Measurements from ENCODE around the gene NOVA2. TPM values are rescaled to one million over a fixed set of nuclear protein-coding genes. Genes with fewer than 3 reads are reported as not detected.

Gene NOVA2
- under 1 TPM in 1 of 5 donors, not detected in 4; 0.03 TPM for total RNA-seq
- not detected for total RNA-seq (2013)
- 0 to 0.06 (median 0) reads per million in 29 experiments for total RNA-seq

DNA sequence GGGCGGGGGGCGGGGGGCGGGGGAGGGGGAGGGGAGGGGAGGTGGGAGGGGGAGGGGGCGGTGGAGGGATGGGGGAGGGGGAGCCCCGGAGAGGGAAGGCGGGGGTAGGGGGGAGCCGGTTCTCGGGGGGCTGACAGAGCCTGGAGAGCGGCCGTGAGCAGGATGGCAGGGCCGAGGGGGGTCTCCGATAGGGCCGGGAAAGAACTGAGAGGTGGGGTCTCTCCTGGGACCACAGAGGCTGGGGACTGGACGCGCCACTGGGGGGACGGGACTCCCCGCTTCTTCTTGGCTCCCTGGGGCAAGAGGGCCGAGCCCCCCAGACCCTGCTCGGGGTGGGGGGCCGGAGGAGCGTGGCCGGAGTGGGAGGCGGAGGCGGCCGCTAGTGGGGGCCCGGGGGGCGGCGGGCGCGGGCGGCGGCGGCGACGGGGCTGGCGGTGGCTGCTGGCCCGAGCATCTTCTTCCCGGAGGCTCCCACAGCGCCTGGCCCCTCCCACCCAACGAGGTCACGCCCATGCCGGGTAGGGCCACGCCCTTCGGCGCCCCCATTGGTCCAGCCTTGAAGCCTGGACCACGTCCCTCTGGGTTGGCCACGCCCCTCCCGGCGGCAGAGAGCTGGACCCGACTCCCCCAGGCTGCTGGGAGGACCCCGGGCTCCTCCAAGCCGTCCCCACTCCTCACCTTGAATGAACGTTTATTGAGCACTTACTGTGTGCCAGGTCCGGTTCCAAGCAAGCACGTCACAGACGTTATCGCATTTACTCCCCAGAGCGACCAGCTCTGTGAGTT lies at the start of gene NOVA2:
NOVA2 (minus strand) TSS at position 313 of the 786 bp plus-strand sequence. CDS start 514 bp downstream, outside the sequence.
- POLR2A ChIA-PET = no interaction called here

DNA sequence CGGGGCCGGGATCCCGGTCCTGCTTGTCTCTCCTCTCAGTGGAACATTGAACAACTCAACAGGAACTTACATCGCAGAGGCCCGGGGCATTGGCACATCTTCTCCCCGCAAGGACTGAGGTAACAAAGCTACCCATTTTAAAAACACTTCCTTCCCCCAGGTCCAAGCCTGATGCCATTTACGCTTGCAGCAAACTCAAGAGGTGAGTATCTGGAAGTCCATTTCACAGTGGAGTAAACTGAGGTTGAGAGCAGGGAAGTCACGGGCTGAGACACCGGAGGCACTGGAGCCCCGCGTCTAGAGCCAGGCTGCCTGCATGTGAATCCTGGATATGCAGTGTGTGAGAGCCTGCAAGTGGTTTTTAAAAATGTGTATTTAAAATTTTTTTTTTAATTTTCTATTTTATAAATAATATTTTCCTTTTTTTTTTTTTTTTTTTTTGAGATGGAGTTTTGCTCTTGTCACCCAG lies 49.7 kb upstream of the NOVA2 start:
- no peak overlapping the region for H3K27ac ChIP-seq (ENCODE audit: low read length)
- H3K4me1 Mint-ChIP-seq = peaks cover 13 to 21% (median 18%) of the 10 kb centered on the region in 3 donors
- H3K9me3 ChIP-seq = no peaks in the 10 kb centered on the region
- H3K4me1 ChIP-seq (ENCODE audit: control insufficient read depth in 1 of 2, extremely low read depth in 1 of 2, insufficient read depth in 2 of 2, low read length in 2 of 2) = peaks cover 0 to 11% of the 10 kb centered on the region in 2 experiments
- POLR2A ChIA-PET = no interaction called here
- DNase-seq (peak in 1 of 35 experiments; percentile 4), ATAC-seq (replicated peaks in 1 of 4) (no peak)
- CTCF ChIA-PET = no interaction called here
- peaks cover 0 to 6% (median 4%) of the 10 kb centered on the region in 3 donors for H3K9me3 Mint-ChIP-seq
- peaks cover 2 to 38% of the 10 kb centered on the region in 2 experiments for H3K27me3 ChIP-seq (replicated peaks in 1 of 2; ENCODE audit: control insufficient read depth in 2 of 2, extremely low read depth in 1 of 2, insufficient read depth in 2 of 2, low read length in 1 of 2)
- H3K4me3 ChIP-seq (ENCODE audit: control insufficient read depth in 1 of 2, extremely low read depth in 1 of 2, low read length in 1 of 2) = no peak overlapping the region
- peaks cover 22 to 28% of the 10 kb centered on the region in 2 donors for H3K27me3 Mint-ChIP-seq
- no peak overlapping the region for H3K27ac Mint-ChIP-seq
- H3K36me3 Mint-ChIP-seq = no peaks in the 10 kb centered on the region
- WGBS (ENCODE audit: insufficient coverage) = 20% methylated on average over 5 of the region's 11 CpGs
- no peak overlapping the region for H3K4me3 Mint-ChIP-seq
- H3K36me3 ChIP-seq (ENCODE audit: control insufficient read depth in 2 of 2, extremely low read depth in 1 of 2, insufficient read depth in 1 of 2, low read length in 1 of 2) = no peaks in the 10 kb centered on the region

More for the DNA sequence above, at the start of gene NOVA2:
- Histone ChIP-seq H3K4me3 (ENCODE audit: control insufficient read depth in 1 of 2, extremely low read depth in 1 of 2, low read length in 1 of 2) (no peak within 1 kb of the TSS), H3K27me3 (replicated peaks in 1 of 2; ENCODE audit: control insufficient read depth in 2 of 2, extremely low read depth in 1 of 2, insufficient read depth in 2 of 2, low read length in 1 of 2) (peaks cover 23 to 82% of the 10 kb centered on the region in 2 experiments), H3K9me3 (no peaks in the 10 kb centered on the region), H3K36me3 (ENCODE audit: control insufficient read depth in 2 of 2, extremely low read depth in 1 of 2, insufficient read depth in 1 of 2, low read length in 1 of 2) (no peaks in the 10 kb centered on the region), H3K27ac (ENCODE audit: low read length) (no peak within 1 kb of the TSS), H3K4me1 (ENCODE audit: control insufficient read depth in 1 of 2, extremely low read depth in 1 of 2, insufficient read depth in 2 of 2, low read length in 2 of 2) (peaks cover 2 to 28% of the 10 kb centered on the region in 2 experiments)
- peaks cover 66 to 79% of the 10 kb centered on the region in 2 donors for H3K27me3 Mint-ChIP-seq
- peak within 1 kb of the TSS in 1 of 2 donors; percentile 36 for H3K27ac Mint-ChIP-seq
- H3K36me3 Mint-ChIP-seq = no peaks in the 10 kb centered on the region
- ATAC-seq (replicated peaks in 1 of 4) (no peak), DNase-seq (peak in 2 of 35 experiments; percentile 25 to 30)
- no peaks in the 10 kb centered on the region for H3K9me3 Mint-ChIP-seq
- H3K4me1 Mint-ChIP-seq = peaks cover 20 to 21% (median 21%) of the 10 kb centered on the region in 3 donors
- H3K4me3 Mint-ChIP-seq = peak within 1 kb of the TSS; percentile 43 to 63 (median 44)
- 13% methylated on average over 44 of the region's 58 CpGs for WGBS (ENCODE audit: insufficient coverage)
- CTCF ChIA-PET = no interaction called here

DNA sequence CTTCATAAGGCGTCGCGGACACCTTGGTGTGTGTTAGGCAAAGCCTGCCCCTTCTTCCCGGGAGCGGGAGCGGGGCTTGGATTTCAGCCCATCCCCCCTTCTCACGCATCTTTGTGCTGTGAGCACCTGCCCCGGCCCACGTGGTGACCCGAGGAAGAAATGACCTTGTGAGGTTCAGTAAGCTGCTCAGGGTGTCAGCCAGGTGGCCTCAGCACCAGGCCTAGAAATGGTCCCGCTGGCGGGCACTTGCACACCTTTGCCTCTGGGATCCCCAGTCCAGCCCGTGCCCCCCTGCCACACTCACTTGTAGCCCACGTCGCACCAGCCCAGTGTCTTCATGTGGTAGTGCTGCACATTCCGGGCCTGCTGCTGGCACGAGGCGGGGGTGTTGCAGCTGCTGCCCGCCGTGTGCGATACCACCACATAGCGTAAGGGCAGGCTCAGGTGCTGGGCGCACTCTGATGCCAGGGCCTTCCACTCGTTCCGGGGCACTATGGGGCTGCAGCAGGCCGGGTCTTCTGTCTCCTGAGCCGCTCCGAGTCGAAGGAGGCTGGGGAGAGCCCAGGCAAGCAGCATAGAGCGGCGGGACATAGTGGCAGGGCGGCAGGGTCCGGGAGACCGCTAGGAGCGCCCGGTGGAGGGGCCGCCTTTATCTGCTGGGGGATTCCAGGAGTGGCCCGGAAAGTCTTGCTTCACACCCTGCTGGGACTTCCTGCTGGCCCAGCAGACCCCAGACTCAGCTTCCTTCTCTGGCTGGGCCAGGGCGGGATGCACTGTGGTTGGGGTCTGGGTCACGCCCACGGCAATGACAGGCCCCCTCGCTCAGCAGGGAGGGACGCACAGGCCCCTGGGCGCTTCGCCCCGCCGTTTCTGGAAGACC lies 49.0 kb upstream of the NOVA2 start, which contains the start of gene PGLYRP1:
PGLYRP1 (minus strand) TSS at position 623 of the 880 bp plus-strand sequence; CDS start at position 591, 32 bp downstream.
- 34% methylated on average over 43 of the region's 47 CpGs for WGBS (ENCODE audit: insufficient coverage)
- ChIA-PET POLR2A (no interaction called here), CTCF (no interaction called here)
- Histone ChIP-seq H3K4me1 (ENCODE audit: control insufficient read depth in 1 of 2, extremely low read depth in 1 of 2, insufficient read depth in 2 of 2, low read length in 2 of 2) (peaks cover 0 to 11% of the 10 kb centered on the region in 2 experiments), H3K9me3 (no peaks in the 10 kb centered on the region), H3K4me3 (ENCODE audit: control insufficient read depth in 1 of 2, extremely low read depth in 1 of 2, low read length in 1 of 2) (no peak within 1 kb of the TSS), H3K27ac (ENCODE audit: low read length) (no peak within 1 kb of the TSS), H3K36me3 (ENCODE audit: control insufficient read depth in 2 of 2, extremely low read depth in 1 of 2, insufficient read depth in 1 of 2, low read length in 1 of 2) (no peaks in the 10 kb centered on the region), H3K27me3 (replicated peaks in 1 of 2; ENCODE audit: control insufficient read depth in 2 of 2, extremely low read depth in 1 of 2, insufficient read depth in 2 of 2, low read length in 1 of 2) (peaks cover 2 to 33% of the 10 kb centered on the region in 2 experiments)
- no peak for DNase-seq
- no peak within 1 kb of the TSS for H3K27ac Mint-ChIP-seq
- ATAC-seq (replicated peaks in 1 of 4) = no peak
- H3K27me3 Mint-ChIP-seq = peaks cover 22 to 28% of the 10 kb centered on the region in 2 donors
- H3K36me3 Mint-ChIP-seq = no peaks in the 10 kb centered on the region
- H3K9me3 Mint-ChIP-seq = peaks cover 0 to 6% (median 4%) of the 10 kb centered on the region in 3 donors
- peaks cover 13 to 21% (median 18%) of the 10 kb centered on the region in 3 donors for H3K4me1 Mint-ChIP-seq
- no peak within 1 kb of the TSS for H3K4me3 Mint-ChIP-seq

DNA sequence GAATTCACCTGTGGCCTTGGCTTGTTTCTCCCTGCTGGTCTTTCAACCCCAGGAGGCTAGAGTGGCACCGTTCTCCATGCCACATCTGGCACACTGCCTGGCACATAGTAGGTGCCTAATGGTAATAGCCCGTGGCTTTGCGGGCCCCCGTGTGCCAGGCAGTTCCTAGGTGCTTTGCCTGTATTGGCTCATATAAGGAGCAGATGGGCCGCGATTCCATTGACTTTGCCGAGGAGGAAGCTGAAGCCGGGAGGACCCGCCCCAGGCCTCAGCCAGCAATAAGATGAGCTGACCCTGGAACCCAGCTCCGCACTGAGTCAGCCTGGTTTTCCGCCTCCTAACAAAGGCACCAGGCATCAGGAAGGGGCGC lies 48.4 kb upstream of the NOVA2 start:
- peaks cover 2 to 32% of the 10 kb centered on the region in 2 experiments for H3K27me3 ChIP-seq (replicated peaks in 1 of 2; ENCODE audit: control insufficient read depth in 2 of 2, extremely low read depth in 1 of 2, insufficient read depth in 2 of 2, low read length in 1 of 2)
- POLR2A ChIA-PET = no interaction called here
- no peak overlapping the region for H3K27ac Mint-ChIP-seq
- H3K4me1 Mint-ChIP-seq = peaks cover 13 to 21% (median 18%) of the 10 kb centered on the region in 3 donors
- ATAC-seq (replicated peaks in 1 of 4) (no peak), DNase-seq (no peak)
- H3K27me3 Mint-ChIP-seq = peaks cover 22 to 28% of the 10 kb centered on the region in 2 donors
- H3K4me3 Mint-ChIP-seq = no peak overlapping the region
- H3K36me3 Mint-ChIP-seq = no peaks in the 10 kb centered on the region
- H3K9me3 ChIP-seq = no peaks in the 10 kb centered on the region
- H3K27ac ChIP-seq (ENCODE audit: low read length) = no peak overlapping the region
- peaks cover 0 to 6% (median 4%) of the 10 kb centered on the region in 3 donors for H3K9me3 Mint-ChIP-seq
- H3K4me3 ChIP-seq (ENCODE audit: control insufficient read depth in 1 of 2, extremely low read depth in 1 of 2, low read length in 1 of 2) = no peak overlapping the region
- H3K36me3 ChIP-seq (ENCODE audit: control insufficient read depth in 2 of 2, extremely low read depth in 1 of 2, insufficient read depth in 1 of 2, low read length in 1 of 2) = no peaks in the 10 kb centered on the region
- 70% methylated on average over 12 of the region's 12 CpGs for WGBS (ENCODE audit: insufficient coverage)
- H3K4me1 ChIP-seq (ENCODE audit: control insufficient read depth in 1 of 2, extremely low read depth in 1 of 2, insufficient read depth in 2 of 2, low read length in 2 of 2) = peaks cover 0 to 13% of the 10 kb centered on the region in 2 experiments
- CTCF ChIA-PET = no interaction called here

DNA sequence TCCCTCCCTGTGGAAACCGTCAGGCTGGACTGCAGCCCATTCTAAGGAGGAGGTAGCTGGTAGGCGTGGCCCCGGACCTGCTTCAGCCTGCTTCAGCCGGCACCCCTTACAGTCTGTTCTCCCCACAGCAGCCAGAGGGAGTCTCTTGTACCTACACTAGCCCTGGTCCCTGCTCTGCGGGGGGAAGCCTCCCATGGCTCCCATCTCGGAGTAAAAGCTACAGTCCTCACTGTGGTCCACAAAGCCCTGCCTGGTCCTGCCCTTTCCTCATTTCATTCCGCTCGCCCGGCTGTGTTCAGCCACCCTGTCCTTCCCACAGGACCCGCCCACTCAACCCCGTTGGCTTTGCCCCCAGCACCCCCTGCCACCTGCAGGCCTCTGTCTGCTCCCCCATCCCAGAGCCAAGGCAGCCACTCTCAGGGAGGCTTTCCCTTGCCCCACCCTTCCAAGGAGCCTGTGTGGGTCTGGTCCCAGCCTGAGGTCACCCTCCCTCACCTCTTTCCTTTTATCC lies 47.9 kb upstream of the NOVA2 start:
- H3K27ac ChIP-seq (ENCODE audit: low read length) = no peak overlapping the region
- peaks cover 0 to 17% of the 10 kb centered on the region in 2 experiments for H3K4me1 ChIP-seq (ENCODE audit: control insufficient read depth in 1 of 2, extremely low read depth in 1 of 2, insufficient read depth in 2 of 2, low read length in 2 of 2)
- POLR2A ChIA-PET = no interaction called here
- H3K9me3 Mint-ChIP-seq = peaks cover 0 to 6% (median 4%) of the 10 kb centered on the region in 3 donors
- H3K4me3 Mint-ChIP-seq = no peak overlapping the region
- no peaks in the 10 kb centered on the region for H3K36me3 Mint-ChIP-seq
- no peak overlapping the region for H3K4me3 ChIP-seq (ENCODE audit: control insufficient read depth in 1 of 2, extremely low read depth in 1 of 2, low read length in 1 of 2)
- CTCF ChIA-PET = no interaction called here
- H3K9me3 ChIP-seq = no peaks in the 10 kb centered on the region
- DNase-seq = no peak
- H3K27me3 ChIP-seq (replicated peaks in 1 of 2; ENCODE audit: control insufficient read depth in 2 of 2, extremely low read depth in 1 of 2, insufficient read depth in 2 of 2, low read length in 1 of 2) = peaks cover 2 to 32% of the 10 kb centered on the region in 2 experiments
- no peak overlapping the region for H3K27ac Mint-ChIP-seq
- H3K36me3 ChIP-seq (ENCODE audit: control insufficient read depth in 2 of 2, extremely low read depth in 1 of 2, insufficient read depth in 1 of 2, low read length in 1 of 2) = no peaks in the 10 kb centered on the region
- ATAC-seq (replicated peaks in 1 of 4) = no peak
- H3K27me3 Mint-ChIP-seq = peaks cover 18 to 24% of the 10 kb centered on the region in 2 donors
- 84% methylated on average over 10 of the region's 11 CpGs for WGBS (ENCODE audit: insufficient coverage)
- H3K4me1 Mint-ChIP-seq = peaks cover 15 to 19% (median 18%) of the 10 kb centered on the region in 3 donors

- H3K4me1 ChIP-seq (ENCODE audit: control insufficient read depth in 1 of 2, extremely low read depth in 1 of 2, insufficient read depth in 2 of 2, low read length in 2 of 2) = peaks cover 2 to 19% of the 10 kb centered on the region in 2 experiments
- no peaks in the 10 kb centered on the region for H3K9me3 ChIP-seq
- H3K27ac ChIP-seq (ENCODE audit: low read length) = no peak overlapping the region
- H3K4me3 ChIP-seq (ENCODE audit: control insufficient read depth in 1 of 2, extremely low read depth in 1 of 2, low read length in 1 of 2) = no peak overlapping the region
- no peaks in the 10 kb centered on the region for H3K36me3 ChIP-seq (ENCODE audit: control insufficient read depth in 2 of 2, extremely low read depth in 1 of 2, insufficient read depth in 1 of 2, low read length in 1 of 2)
- no peak for ATAC-seq (replicated peaks in 1 of 4)
- ChIA-PET POLR2A (no interaction called here), CTCF (interaction anchor here in 1 of 2 donors (0.6 kb wide), 1 partner anchor 1179 kb away, joined by 7 read pairs; no protein-coding TSS in a partner anchor)
- H3K27me3 Mint-ChIP-seq = peaks cover 11 to 17% of the 10 kb centered on the region in 2 donors
- peaks cover 2 to 40% of the 10 kb centered on the region in 2 experiments for H3K27me3 ChIP-seq (replicated peaks in 1 of 2; ENCODE audit: control insufficient read depth in 2 of 2, extremely low read depth in 1 of 2, insufficient read depth in 2 of 2, low read length in 1 of 2)
- no peak overlapping the region for H3K27ac Mint-ChIP-seq
- H3K4me3 Mint-ChIP-seq = no peak overlapping the region
- no peaks in the 10 kb centered on the region for H3K36me3 Mint-ChIP-seq
- no peak for DNase-seq
- peaks cover 10 to 19% (median 13%) of the 10 kb centered on the region in 3 donors for H3K4me1 Mint-ChIP-seq
- WGBS (ENCODE audit: insufficient coverage) = 93% methylated on average over 7 of the region's 7 CpGs
- peaks cover 0 to under 1% (median 0%) of the 10 kb centered on the region in 3 donors for H3K9me3 Mint-ChIP-seq
Observed at GRCh38 chr19:46020819-46021125, 47.1 kb upstream of the NOVA2 start.

All from T-cell (primary cell).